Activated T-cell treated with anti-CD3 and anti-CD28 coated beads, Interleukin-2, amount 50 U/mL, for 24 hours (primary cell): Measurements from ENCODE around the gene AGAP1.
A peak's percentile ranks its signal among the peaks of the same experiment; 100 is the strongest.

Experiments used
- DNase-seq: peaks from one replicate; pipeline ENCODE4 v3.0.0-alpha.2; 2020
- H3K27ac Mint-ChIP-seq: 2 replicates; pipeline ENCODE4 v1.8.0; 2020; ENCODE audit warnings: mild to moderate bottlenecking, mixed read lengths
- H3K27me3 Mint-ChIP-seq: 2 replicates; pipeline ENCODE4 v1.8.0; 2020; ENCODE audit warnings: mixed read lengths
- H3K36me3 Mint-ChIP-seq: 2 replicates; pipeline ENCODE4 v1.8.0; 2020; ENCODE audit warnings: low read depth, mixed read lengths
- H3K4me1 Mint-ChIP-seq: 2 replicates; pipeline ENCODE4 v1.8.0; 2020; ENCODE audit warnings: low read depth, mixed read lengths
- H3K4me3 Mint-ChIP-seq: 2 replicates; pipeline ENCODE4 v1.8.0; 2020; ENCODE audit warnings: mild to moderate bottlenecking, moderate library complexity, mixed read lengths
- H3K9me3 Mint-ChIP-seq: 2 replicates; pipeline ENCODE4 v1.8.0; 2020; ENCODE audit warnings: mixed read lengths

The AGAP1 gene

DNA sequence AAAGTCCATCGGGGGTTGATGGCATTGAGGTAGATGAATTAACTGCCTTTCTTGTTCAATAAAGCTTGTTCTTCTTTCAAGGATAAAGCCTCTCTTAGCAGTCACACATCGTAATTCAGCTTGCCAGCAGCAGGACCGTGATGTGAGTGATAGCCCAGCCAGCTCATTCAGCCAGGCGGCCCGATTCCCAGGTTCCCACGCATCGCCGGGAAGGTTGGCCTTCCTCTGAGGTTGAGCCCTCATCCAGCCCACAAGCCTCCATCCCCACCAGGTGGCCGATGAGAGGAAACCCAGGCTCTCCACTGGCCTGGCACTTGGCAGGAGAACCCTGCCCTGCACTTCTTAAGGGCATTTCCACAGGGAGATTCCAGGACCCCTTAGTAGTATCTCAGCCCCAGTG, 4.7 kb downstream of the AGAP1 start:
- Mint-ChIP-seq H3K27me3 (peaks cover 84% of the 10 kb centered on the region), H3K36me3 (no peaks in the 10 kb centered on the region), H3K9me3 (no peaks in the 10 kb centered on the region), H3K4me1 (peaks cover 26% of the 10 kb centered on the region), H3K27ac (no peak overlapping the region), H3K4me3 (no peak overlapping the region)
- no peak for DNase-seq

DNA sequence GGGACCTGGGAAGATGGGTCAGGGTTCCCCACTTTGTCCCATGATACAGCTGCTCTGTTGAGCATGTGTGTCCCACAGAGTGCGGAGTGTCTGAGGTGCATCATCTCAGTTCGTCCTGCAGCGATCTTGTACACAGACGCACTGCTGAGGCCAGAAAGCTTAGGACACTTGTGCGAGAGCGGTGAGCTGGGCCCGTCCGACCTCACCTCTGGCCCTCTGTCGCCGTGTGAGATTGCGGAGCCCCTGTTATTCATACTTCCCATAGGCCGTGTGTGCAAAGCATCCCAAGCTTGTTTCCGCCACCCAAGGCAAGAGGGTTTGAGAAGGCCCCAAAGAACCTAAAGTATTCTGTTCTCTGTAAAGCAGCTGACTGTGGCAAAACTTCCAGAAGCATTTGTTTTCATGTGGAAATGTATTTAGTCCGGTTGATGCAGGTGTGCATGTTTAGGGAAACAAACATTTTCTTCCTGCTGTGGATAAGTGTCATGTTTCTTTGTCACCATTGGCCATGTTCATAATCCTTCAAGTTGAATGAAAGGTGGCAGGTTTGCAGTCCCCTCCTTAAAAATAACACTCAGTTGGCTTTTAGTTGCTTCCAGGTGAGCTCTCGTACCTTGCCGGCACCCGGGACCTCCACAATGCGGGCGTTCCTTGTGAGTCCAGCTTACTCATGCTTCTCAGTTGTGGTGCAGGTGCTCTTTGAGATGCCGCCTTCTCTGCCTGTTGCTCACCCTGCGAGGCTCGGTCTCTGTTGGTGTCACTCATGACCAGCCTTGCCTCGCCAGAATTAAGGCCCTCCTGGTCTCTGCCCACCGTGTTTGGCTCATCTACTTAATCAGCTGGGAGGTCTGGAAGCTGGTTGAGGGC, 5.3 kb downstream of the AGAP1 start:
- Mint-ChIP-seq H3K36me3 (no peaks in the 10 kb centered on the region), H3K9me3 (no peaks in the 10 kb centered on the region), H3K27ac (no peak overlapping the region), H3K27me3 (peaks cover 90% of the 10 kb centered on the region), H3K4me1 (peaks cover 26% of the 10 kb centered on the region), H3K4me3 (no peak overlapping the region)
- no peak for DNase-seq

- Mint-ChIP-seq H3K9me3 (no peaks in the 10 kb centered on the region), H3K27me3 (peaks cover 93% of the 10 kb centered on the region), H3K27ac (no peak overlapping the region), H3K4me1 (peaks cover 22% of the 10 kb centered on the region), H3K4me3 (no peak overlapping the region), H3K36me3 (no peaks in the 10 kb centered on the region)
- DNase-seq: no peak
Measured at GRCh38 chr2:235500110-235500760, 6.4 kb downstream of the AGAP1 start.

DNA sequence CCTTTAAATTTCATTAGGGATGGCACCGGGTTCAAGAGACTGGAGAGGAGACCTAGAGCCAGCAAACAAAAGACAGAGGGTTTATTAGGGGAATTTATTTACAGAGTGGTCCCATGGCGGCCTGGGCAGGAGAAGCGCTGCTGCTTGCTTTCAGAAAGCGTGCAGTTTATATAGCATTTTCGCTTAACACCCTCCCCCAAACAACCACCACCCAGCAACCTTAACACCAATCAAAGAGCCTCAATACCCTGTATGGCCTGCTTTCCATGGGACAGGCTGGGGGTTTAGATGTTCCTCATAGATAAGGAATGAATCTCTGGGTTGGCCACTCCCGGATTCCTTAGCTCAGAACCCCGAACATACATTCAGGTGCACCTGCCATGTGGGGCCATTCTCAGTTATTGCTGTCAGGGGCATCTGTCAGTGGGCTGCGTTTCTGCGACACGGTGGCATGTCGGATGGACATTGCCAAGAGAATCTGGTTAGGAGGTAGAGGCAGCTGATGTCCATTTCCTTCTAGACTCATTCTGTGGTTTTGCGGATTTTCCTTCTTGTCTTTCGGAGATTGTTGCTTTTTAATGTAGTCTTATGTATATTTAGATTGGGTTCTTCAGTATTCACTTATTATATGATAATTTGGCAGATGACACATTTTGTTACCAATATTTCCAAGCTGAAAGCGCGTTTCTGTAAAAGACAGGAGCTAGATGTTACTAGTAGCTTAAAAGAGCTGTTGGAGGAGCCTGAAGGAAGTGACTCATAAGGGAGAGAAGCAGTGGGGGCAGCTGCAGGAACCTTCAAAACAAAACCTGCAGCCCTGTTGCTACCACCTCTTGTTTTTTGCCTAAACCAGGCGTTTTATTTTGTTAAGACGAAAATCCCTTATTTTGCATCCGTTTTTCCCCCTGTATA, 7.2 kb downstream of the AGAP1 start:
- Mint-ChIP-seq H3K27me3 (peaks cover 89% of the 10 kb centered on the region), H3K36me3 (no peaks in the 10 kb centered on the region), H3K4me1 (peaks cover 19% of the 10 kb centered on the region), H3K9me3 (no peaks in the 10 kb centered on the region), H3K27ac (no peak overlapping the region), H3K4me3 (peak overlapping the region; percentile 24)
- DNase-seq: no peak

- H3K4me3 Mint-ChIP-seq: peak overlapping the region; percentile 24
Measured at GRCh38 chr2:235501673-235502031, 7.8 kb downstream of the AGAP1 start.

DNA sequence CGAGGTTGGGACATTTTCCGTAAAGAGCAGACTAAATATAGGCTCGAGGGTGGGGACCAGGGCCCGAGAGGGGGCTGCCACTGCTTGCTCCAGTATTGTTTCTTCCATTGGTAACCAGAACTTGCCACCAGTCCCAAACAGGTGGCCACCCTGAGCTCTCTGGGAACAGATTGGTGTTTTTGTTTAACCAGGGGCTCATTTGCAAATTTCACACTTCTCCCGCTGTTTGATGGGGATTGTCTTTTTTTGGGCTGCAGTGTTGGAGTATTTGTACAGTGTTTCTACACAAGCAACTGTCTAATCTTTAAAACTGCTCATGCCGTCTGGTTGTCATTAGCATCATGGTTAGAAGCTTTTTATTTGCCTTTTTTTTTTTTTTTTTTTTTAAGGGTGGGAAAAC, 8.5 kb downstream of the AGAP1 start:
- Mint-ChIP-seq H3K4me3 (no peak overlapping the region), H3K27me3 (peaks cover 86% of the 10 kb centered on the region)

More at GRCh38 chr2:235501673-235502031, 7.8 kb downstream of the AGAP1 start:
- Mint-ChIP-seq H3K27ac (no peak overlapping the region), H3K27me3 (peaks cover 87% of the 10 kb centered on the region), H3K4me1 (peaks cover 19% of the 10 kb centered on the region), H3K36me3 (no peaks in the 10 kb centered on the region), H3K9me3 (no peaks in the 10 kb centered on the region)
- DNase-seq: no peak

GRCh38 chr2:235504441-235505180, 10.8 kb downstream of the AGAP1 start:
- no peak overlapping the region for H3K27ac Mint-ChIP-seq
- H3K4me1 Mint-ChIP-seq: peaks cover 19% of the 10 kb centered on the region
- peaks cover 67% of the 10 kb centered on the region for H3K27me3 Mint-ChIP-seq
- no peaks in the 10 kb centered on the region for H3K9me3 Mint-ChIP-seq
- no peak overlapping the region for H3K4me3 Mint-ChIP-seq
- DNase-seq: no peak
- H3K36me3 Mint-ChIP-seq: no peaks in the 10 kb centered on the region

More for the DNA sequence above, 8.5 kb downstream of the AGAP1 start:
- Mint-ChIP-seq H3K36me3 (no peaks in the 10 kb centered on the region), H3K27ac (no peak overlapping the region), H3K9me3 (no peaks in the 10 kb centered on the region), H3K4me1 (peaks cover 19% of the 10 kb centered on the region)
- DNase-seq: no peak

GRCh38 chr2:235505181-235505741, 11.4 kb downstream of the AGAP1 start:
- peaks cover 63% of the 10 kb centered on the region for H3K27me3 Mint-ChIP-seq
- H3K4me1 Mint-ChIP-seq: peaks cover 19% of the 10 kb centered on the region
- no peaks in the 10 kb centered on the region for H3K9me3 Mint-ChIP-seq
- no peak overlapping the region for H3K27ac Mint-ChIP-seq
- DNase-seq: no peak
- H3K4me3 Mint-ChIP-seq: no peak overlapping the region
- no peaks in the 10 kb centered on the region for H3K36me3 Mint-ChIP-seq

- Mint-ChIP-seq H3K4me3 (no peak overlapping the region), H3K27me3 (peaks cover 60% of the 10 kb centered on the region), H3K27ac (no peak overlapping the region), H3K9me3 (no peaks in the 10 kb centered on the region), H3K36me3 (no peaks in the 10 kb centered on the region), H3K4me1 (peaks cover 11% of the 10 kb centered on the region)
- DNase-seq: no peak
Measured at GRCh38 chr2:235506291-235506996, 12.6 kb downstream of the AGAP1 start.

DNA sequence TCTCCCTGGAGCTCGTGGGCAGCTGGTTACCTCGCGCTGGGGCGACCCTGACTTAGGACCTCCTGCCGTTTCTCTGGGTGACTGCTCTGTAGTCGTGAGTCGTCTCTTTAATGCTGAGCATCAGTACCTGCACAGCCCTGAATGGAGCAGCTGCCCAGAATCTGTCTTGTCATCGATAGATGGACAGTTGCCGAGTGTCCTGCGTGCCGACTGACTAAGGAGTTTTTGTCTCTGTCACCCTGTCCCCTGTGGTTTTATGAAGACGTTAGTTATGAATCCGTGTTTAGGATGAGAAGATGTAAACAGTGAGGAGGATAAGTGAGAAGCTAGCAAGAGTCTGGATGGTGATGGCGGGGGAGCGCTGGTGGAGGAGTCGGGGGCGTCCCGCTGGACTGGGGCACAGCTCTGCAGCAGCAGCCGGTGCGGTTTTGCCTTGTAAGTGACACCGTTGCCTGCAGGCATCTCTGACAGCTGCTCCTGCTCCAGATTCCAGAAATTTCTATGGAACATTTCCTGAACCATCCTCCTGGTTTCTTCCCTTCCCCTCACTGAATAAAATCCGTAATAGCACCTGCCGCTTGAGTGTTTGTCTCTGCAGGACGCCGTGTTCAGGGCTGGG, 13.3 kb downstream of the AGAP1 start:
- Mint-ChIP-seq H3K27ac (no peak overlapping the region), H3K27me3 (peaks cover 54% of the 10 kb centered on the region), H3K36me3 (no peaks in the 10 kb centered on the region), H3K4me3 (no peak overlapping the region), H3K4me1 (peaks cover 5% of the 10 kb centered on the region), H3K9me3 (no peaks in the 10 kb centered on the region)
- no peak for DNase-seq

- no peaks in the 10 kb centered on the region for H3K4me1 Mint-ChIP-seq
- H3K4me3 Mint-ChIP-seq: no peak overlapping the region
- peaks cover 45% of the 10 kb centered on the region for H3K27me3 Mint-ChIP-seq
- no peaks in the 10 kb centered on the region for H3K9me3 Mint-ChIP-seq
- no peak overlapping the region for H3K27ac Mint-ChIP-seq
- DNase-seq: no peak
- H3K36me3 Mint-ChIP-seq: no peaks in the 10 kb centered on the region
Measured at GRCh38 chr2:235507928-235508327, 14.1 kb downstream of the AGAP1 start.

DNA sequence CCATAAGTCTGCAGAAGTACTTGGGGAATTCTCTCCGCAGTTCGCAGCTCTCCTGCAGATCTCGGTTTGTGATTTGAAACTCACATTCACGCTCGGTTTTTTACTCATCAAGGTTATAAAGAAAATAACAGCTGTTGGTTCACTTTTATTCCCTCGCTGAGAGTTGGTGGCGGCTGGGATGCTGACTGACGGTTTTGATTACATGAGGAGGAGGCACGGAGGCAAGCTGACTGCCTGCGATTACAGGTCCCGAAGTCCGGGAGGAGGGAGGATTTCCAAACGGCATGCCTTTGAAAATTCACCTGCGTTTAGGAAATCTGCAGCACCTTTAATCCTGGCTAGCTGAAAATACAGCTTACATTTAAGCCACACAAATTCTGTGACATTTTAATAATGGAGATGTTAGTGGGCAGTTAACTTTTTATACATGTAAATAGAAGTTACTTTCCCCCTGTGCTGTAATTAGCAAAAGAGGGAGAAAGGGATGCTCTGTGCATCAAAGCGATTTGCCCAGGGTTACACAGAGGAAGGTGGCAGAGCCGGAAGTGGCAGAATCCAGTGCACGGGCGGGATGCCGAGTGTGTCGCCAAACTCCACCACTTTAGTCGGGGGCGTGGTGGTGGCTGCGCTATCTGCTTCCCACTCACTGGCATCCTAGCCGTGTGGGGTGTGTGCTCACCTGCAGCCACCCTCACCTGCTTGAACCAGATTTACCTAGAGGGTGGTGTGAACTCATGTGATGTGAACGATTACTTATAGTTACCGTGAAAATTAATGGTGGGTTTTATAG, 14.7 kb downstream of the AGAP1 start:
- no peaks in the 10 kb centered on the region for H3K4me1 Mint-ChIP-seq
- DNase-seq: no peak
- H3K36me3 Mint-ChIP-seq: no peaks in the 10 kb centered on the region
- H3K27ac Mint-ChIP-seq: no peak overlapping the region
- no peak overlapping the region for H3K4me3 Mint-ChIP-seq
- peaks cover 39% of the 10 kb centered on the region for H3K27me3 Mint-ChIP-seq
- no peaks in the 10 kb centered on the region for H3K9me3 Mint-ChIP-seq
